DND-41 (cell line): ENCODE data around the gene NFAM1.

Source experiments
- ATAC-seq: fragments of 200-7000 bp; cut with Tn5 transposase; 3 replicates; pipeline ENCODE4 v1.9.1; 2021; ENCODE audit warnings: low read depth; ENCODE audit not compliant: insufficient read depth
- DNase-seq: peaks from one replicate; pipeline ENCODE4 v3.0.0-alpha.2; 2020
- H2AFZ ChIP-seq: 2 replicates; pipeline ENCODE4 v1.6.0; 2012; ENCODE audit warnings: low read depth, low read length
- H3K27ac ChIP-seq: 2 replicates; pipeline ENCODE4 v1.5.1; 2012; ENCODE audit warnings: low read length, inconsistent platforms
- H3K27me3 ChIP-seq: fragments of 200-600 bp; sonication (generic); 2 replicates; pipeline ENCODE4 v1.6.0; 2012; ENCODE audit warnings: low read length, mild to moderate bottlenecking, inconsistent platforms; ENCODE audit not compliant: insufficient read depth, poor library complexity
- H3K36me3 ChIP-seq: 2 replicates; pipeline ENCODE4 v1.5.1; 2012; ENCODE audit warnings: low read length, inconsistent platforms; ENCODE audit not compliant: insufficient read depth
- H3K4me1 ChIP-seq: 2 replicates; pipeline ENCODE4 v1.5.1; 2012; ENCODE audit warnings: mild to moderate bottlenecking, low read length; ENCODE audit not compliant: insufficient read depth
- H3K4me2 ChIP-seq: 2 replicates; pipeline ENCODE4 v1.6.0; 2012; ENCODE audit warnings: mild to moderate bottlenecking, moderate library complexity, low read length, inconsistent platforms; ENCODE audit not compliant: insufficient read depth
- H3K4me3 ChIP-seq, 2 experiments: fragments of 200-600 bp in 1 of 2; shearing (Covaris generic) in 1 of 2; 2 replicates each; pipeline ENCODE4 v1.5.1; 2012 to 2016; ENCODE audit warnings: inconsistent platforms in 2 of 2, low read length in 2 of 2, mild to moderate bottlenecking in 2 of 2, low read depth in 1 of 2, moderate library complexity in 1 of 2
- H3K79me2 ChIP-seq: 2 replicates; pipeline ENCODE4 v1.6.0; 2012; ENCODE audit warnings: low read length, inconsistent platforms; ENCODE audit not compliant: insufficient read depth
- H3K9ac ChIP-seq: 2 replicates; pipeline ENCODE4 v1.6.0; 2012; ENCODE audit warnings: low read depth, mild to moderate bottlenecking, inconsistent platforms, low read length, moderate library complexity
- H3K9me3 ChIP-seq: 2 replicates; pipeline ENCODE4 v1.5.1; 2012; ENCODE audit warnings: low read length, moderate library complexity, mild to moderate bottlenecking, inconsistent platforms; ENCODE audit not compliant: insufficient read depth, severe bottlenecking
- H4K20me1 ChIP-seq: 2 replicates; pipeline ENCODE4 v1.6.0; 2012; ENCODE audit warnings: low read length; ENCODE audit not compliant: insufficient read depth
- EZH2 ChIP-seq: IDR thresholded peaks from 3 replicates; pipeline ENCODE4 v1.6.1; 2012; ENCODE audit warnings: borderline replicate concordance, low read depth, mild to moderate bottlenecking, moderate library complexity, low read length, inconsistent platforms; ENCODE audit not compliant: severe bottlenecking
- TF ChIP-seq, protein P1 (sequence below): IDR thresholded peaks from 2 replicates; pipeline ENCODE4 v1.5.1; 2012; ENCODE audit warnings: borderline replicate concordance, low read length, moderate library complexity, mild to moderate bottlenecking; ENCODE audit not compliant: poor library complexity, severe bottlenecking; ENCODE audit errors: extremely low read depth

Gene NFAM1

DNA sequence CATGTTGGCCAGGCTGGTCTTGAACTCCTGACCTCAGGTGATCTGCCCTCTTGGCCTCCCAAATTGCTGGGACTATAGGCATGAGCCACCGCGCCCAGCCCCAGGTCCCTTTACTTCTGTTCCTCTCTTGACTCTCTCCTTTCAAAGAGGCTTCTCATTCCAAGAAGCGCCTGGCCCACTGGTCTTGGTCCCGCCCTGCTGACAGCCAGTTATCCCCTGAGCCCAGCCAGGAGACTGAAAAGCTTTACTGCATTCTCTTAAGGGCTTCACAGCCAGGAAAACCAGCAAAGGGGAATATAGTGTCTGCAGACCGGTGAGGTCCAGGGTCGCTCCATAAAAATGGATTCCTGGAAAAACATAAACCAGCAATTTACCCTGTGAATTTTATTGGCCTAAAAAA is 68.3 kb downstream of the NFAM1 start:
- no peak for TF ChIP-seq EZH2
- TF ChIP-seq, protein P1, sequence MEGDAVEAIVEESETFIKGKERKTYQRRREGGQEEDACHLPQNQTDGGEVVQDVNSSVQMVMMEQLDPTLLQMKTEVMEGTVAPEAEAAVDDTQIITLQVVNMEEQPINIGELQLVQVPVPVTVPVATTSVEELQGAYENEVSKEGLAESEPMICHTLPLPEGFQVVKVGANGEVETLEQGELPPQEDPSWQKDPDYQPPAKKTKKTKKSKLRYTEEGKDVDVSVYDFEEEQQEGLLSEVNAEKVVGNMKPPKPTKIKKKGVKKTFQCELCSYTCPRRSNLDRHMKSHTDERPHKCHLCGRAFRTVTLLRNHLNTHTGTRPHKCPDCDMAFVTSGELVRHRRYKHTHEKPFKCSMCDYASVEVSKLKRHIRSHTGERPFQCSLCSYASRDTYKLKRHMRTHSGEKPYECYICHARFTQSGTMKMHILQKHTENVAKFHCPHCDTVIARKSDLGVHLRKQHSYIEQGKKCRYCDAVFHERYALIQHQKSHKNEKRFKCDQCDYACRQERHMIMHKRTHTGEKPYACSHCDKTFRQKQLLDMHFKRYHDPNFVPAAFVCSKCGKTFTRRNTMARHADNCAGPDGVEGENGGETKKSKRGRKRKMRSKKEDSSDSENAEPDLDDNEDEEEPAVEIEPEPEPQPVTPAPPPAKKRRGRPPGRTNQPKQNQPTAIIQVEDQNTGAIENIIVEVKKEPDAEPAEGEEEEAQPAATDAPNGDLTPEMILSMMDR = no peak
- Histone ChIP-seq H2AFZ (no peak overlapping the region), H3K36me3 (no peaks in the 10 kb centered on the region), H3K4me2 (no peak overlapping the region), H3K79me2 (no peaks in the 10 kb centered on the region), H3K4me1 (peaks cover 6% of the 10 kb centered on the region), H3K9ac (no peak overlapping the region), H3K9me3 (no peaks in the 10 kb centered on the region), H3K4me3 (no peak overlapping the region), H3K27me3 (peaks cover 27% of the 10 kb centered on the region), H4K20me1 (peaks cover 10% of the 10 kb centered on the region), H3K27ac (no peak overlapping the region)
- ATAC-seq (no peak), DNase-seq (no peak)

DNA sequence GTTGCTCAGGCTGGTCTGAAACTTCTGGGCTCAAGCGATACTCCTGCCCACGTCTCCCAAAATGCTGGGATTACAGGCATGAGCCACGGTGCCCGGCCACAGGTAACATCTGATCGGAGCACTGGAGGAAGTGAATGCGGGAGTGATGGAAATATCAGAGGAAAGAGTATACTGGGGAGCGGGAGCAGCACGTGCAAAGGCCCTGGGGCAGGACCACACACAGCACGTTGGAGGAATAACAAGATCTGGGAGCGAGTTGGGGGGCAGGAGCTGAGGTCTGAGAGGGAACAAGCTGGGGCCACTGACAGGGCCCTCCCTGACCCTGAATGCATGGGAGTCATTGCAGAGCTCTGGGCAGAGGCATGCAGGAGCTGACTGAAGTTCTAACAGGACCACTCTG is 70.7 kb downstream of the NFAM1 start:
- Histone ChIP-seq H3K27me3 (peaks cover 5% of the 10 kb centered on the region), H3K4me2 (no peak overlapping the region), H3K79me2 (no peaks in the 10 kb centered on the region), H3K36me3 (no peaks in the 10 kb centered on the region), H3K27ac (no peak overlapping the region), H3K4me3 (no peak overlapping the region), H2AFZ (no peak overlapping the region), H3K9ac (no peak overlapping the region), H4K20me1 (no peaks in the 10 kb centered on the region; the same call in 1 of the 2 replicates), H3K4me1 (no peaks in the 10 kb centered on the region), H3K9me3 (no peaks in the 10 kb centered on the region)
- no peak for DNase-seq
- ATAC-seq = no peak
- no peak for TF ChIP-seq EZH2
- TF ChIP-seq, protein P1 = no peak

DNA sequence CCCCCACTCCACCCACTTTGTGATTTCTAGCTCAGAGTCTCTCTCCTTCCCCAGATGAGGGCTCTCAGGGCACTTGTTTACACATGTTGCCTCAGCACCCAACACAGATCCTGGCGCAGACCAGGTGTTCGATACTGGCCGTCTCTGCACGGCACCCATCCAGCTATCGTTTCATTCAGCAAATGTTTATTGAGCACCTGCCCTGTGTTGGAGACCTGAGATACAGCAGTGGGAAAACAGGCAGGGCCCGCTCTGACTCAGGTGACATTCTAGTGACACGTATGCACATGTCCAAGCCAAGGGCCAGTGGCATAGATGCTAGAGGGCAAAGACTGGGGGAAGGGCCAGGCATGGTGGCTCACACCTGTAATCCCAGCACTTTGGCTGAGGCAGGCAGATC is 71.9 kb downstream of the NFAM1 start:
- Histone ChIP-seq H3K36me3 (no peaks in the 10 kb centered on the region), H3K4me1 (no peaks in the 10 kb centered on the region), H3K27ac (no peak overlapping the region), H3K9me3 (no peaks in the 10 kb centered on the region), H3K9ac (no peak overlapping the region), H2AFZ (no peak overlapping the region), H3K27me3 (peaks cover 3% of the 10 kb centered on the region), H3K79me2 (no peaks in the 10 kb centered on the region), H3K4me3 (no peak overlapping the region), H4K20me1 (no peaks in the 10 kb centered on the region), H3K4me2 (no peak overlapping the region)
- ATAC-seq (no peak), DNase-seq (no peak)
- TF ChIP-seq EZH2 = no peak
- TF ChIP-seq, protein P1 = no peak
